ENCODE results near the gene OR4D5. TPM values are rescaled to one million over a fixed set of nuclear protein-coding genes. Genes with fewer than 3 reads are reported as not detected.

OR4D5 gene
- total RNA-seq: not detected
- long read RNA-seq: 0 reads

DNA sequence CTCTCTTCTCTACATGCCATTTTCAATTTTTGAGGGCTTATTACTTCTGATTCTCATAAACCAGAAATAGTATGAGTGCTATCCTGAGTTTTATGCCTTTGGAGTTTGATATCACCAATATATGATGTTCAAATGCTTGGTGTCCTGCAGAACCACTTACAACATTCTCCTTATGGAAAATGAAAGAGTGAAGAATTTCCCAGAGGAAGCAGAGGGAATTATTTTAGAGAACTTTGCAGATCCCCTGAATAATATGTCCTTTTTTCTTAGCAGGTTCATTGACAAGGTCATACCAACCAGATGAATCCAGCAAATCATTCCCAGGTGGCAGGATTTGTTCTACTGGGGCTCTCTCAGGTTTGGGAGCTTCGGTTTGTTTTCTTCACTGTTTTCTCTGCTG lies at the start of gene OR4D5:
TSS of gene OR4D5 (plus strand) at position 301 of the 400 bp plus-strand sequence. CDS start at position 301, 0 bp downstream.
- DNase-seq: no peak
- Histone ChIP-seq H3K4me3 (no peak within 1 kb of the TSS), H3K27ac (no peak within 1 kb of the TSS), H3K9me3 (no peaks in the 10 kb centered on the region), H3K36me3 (no peaks in the 10 kb centered on the region), H3K27me3 (no peaks in the 10 kb centered on the region), H3K4me1 (no peaks in the 10 kb centered on the region)
- intact Hi-C loops (cut with DNase I): no loop called here
- no peak for ATAC-seq
- 44% methylated on average over 1 of the region's 1 CpG for WGBS (ENCODE audit: insufficient coverage, low coverage, low lambda C conversion rate, missing lambda C conversion rate)
- TF ChIP-seq POLR2A (IDR thresholded peaks at IDR 0.05): no peak
- TF ChIP-seq, protein P1, sequence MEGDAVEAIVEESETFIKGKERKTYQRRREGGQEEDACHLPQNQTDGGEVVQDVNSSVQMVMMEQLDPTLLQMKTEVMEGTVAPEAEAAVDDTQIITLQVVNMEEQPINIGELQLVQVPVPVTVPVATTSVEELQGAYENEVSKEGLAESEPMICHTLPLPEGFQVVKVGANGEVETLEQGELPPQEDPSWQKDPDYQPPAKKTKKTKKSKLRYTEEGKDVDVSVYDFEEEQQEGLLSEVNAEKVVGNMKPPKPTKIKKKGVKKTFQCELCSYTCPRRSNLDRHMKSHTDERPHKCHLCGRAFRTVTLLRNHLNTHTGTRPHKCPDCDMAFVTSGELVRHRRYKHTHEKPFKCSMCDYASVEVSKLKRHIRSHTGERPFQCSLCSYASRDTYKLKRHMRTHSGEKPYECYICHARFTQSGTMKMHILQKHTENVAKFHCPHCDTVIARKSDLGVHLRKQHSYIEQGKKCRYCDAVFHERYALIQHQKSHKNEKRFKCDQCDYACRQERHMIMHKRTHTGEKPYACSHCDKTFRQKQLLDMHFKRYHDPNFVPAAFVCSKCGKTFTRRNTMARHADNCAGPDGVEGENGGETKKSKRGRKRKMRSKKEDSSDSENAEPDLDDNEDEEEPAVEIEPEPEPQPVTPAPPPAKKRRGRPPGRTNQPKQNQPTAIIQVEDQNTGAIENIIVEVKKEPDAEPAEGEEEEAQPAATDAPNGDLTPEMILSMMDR (IDR thresholded peaks at IDR 0.05): no peak

DNA sequence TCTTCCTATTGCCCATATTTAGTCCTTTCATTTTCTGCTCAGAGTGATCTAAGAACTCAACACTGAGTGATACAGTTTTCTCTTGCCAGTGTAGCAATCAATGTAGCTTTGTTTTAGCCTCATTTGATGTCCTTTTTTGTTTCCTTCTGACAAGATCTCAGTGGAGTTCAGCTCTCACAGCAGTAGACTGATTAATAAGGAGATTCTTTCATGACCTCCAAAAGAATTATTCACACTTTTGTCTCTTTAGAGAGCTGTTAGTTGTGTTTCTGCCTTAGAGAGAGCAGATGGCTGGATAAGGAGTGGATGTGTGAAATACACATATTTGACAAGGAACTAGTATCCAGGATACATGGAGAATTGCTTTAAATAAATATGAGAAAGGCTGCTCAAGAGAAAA lies 47.4 kb upstream of the OR4D5 start:
- no peak for TF ChIP-seq POLR2A (IDR thresholded peaks at IDR 0.05)
- TF ChIP-seq, protein P1 (IDR thresholded peaks at IDR 0.05): no peak
- ATAC-seq: no peak
- intact Hi-C loops (cut with DNase I): no loop called here

DNA sequence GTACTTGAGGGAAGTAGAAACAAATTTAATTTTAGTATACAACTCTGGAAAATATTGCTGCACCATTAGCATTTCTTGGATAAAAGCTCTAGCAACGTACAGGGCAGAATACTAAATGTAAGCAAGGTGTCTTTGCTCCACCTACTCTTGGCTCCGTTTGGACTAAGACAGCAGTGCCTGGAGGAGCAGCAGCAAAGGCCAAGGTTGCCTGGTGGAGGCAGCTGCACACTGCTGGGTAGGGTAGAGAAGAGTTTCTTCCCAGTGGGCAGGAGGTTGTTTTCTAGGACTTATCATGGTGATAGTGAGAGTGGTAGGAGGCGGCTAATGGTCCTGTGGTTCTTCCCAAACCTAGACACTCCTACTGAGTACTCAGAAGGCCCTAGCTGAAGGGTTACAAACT lies 39.6 kb upstream of the OR4D5 start:
- H3K27ac ChIP-seq: no peak overlapping the region
- no peaks in the 10 kb centered on the region for H3K4me1 ChIP-seq
- DNase-seq (no peak), ATAC-seq (no peak)
- intact Hi-C loops (cut with DNase I): no loop called here
- TF ChIP-seq POLR2A (IDR thresholded peaks at IDR 0.05): no peak
- TF ChIP-seq, protein P1 (IDR thresholded peaks at IDR 0.05): no peak
- no peaks in the 10 kb centered on the region for H3K9me3 ChIP-seq
- H3K27me3 ChIP-seq: no peaks in the 10 kb centered on the region
- no peaks in the 10 kb centered on the region for H3K36me3 ChIP-seq
- 44% methylated on average over 3 of the region's 3 CpGs for whole genome bisulfite sequencing (ENCODE audit: insufficient coverage, low coverage, low lambda C conversion rate, missing lambda C conversion rate)
- no peak overlapping the region for H3K4me3 ChIP-seq

More for the DNA sequence above, 47.4 kb upstream of the OR4D5 start:
- DNase-seq: no peak
- Histone ChIP-seq H3K36me3 (no peaks in the 10 kb centered on the region), H3K4me3 (no peak overlapping the region), H3K27me3 (no peaks in the 10 kb centered on the region), H3K27ac (no peak overlapping the region), H3K9me3 (no peaks in the 10 kb centered on the region), H3K4me1 (no peaks in the 10 kb centered on the region)

DNA sequence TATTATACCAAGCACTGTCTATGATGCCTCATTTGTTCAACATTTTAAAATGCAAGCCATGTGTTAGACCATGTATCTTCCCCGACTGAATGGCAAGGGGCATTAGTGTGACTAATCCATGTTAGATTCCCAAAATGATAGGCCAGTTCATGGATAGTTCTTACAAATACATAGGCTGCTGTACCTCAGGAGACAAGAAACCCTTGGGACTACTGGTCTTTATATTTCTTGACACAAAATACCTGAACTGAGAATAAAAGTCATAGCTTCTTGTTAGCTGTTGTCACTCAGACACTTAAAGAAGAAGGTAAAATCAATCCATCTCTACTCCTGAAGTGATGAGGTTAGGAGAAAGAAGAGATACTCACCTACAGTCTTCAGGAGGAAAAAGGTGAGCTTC lies 37.5 kb upstream of the OR4D5 start, which contains the start of gene OR8D4:
TSS of gene OR8D4 (plus strand) at position 301 of the 400 bp plus-strand sequence. CDS start 4,265 bp downstream, outside the sequence.
- Histone ChIP-seq H3K4me3 (no peak within 1 kb of the TSS), H3K36me3 (no peaks in the 10 kb centered on the region), H3K9me3 (no peaks in the 10 kb centered on the region), H3K4me1 (no peaks in the 10 kb centered on the region), H3K27ac (no peak within 1 kb of the TSS), H3K27me3 (no peaks in the 10 kb centered on the region)
- no peak for DNase-seq
- no peak for ATAC-seq
- WGBS (ENCODE audit: insufficient coverage, low coverage, low lambda C conversion rate, missing lambda C conversion rate): 36% methylated on average over 1 of the region's 1 CpG
- intact Hi-C loops (cut with DNase I): no loop called here
- TF ChIP-seq, protein P1 (IDR thresholded peaks at IDR 0.05): no peak
- no peak for TF ChIP-seq POLR2A (IDR thresholded peaks at IDR 0.05)

DNA sequence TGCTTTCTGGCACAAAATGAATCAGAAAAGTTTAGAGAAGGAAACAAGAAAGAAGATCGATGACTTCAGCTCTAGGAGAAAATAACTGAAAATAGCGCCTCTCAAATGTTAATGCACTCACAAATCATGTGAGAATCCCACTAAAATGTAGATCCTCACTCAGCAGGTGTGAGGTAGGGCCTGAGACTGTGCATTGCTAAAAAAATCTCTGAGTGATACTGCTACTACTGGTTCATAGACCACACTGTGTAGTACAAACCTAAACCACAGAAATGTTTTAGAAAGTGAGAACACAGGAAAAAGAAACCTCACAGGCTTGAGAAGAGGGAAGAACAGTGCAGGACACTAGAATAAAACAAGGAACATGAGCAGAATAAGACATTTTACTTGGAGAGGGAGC lies 35.5 kb upstream of the OR4D5 start:
- no peak overlapping the region for H3K27ac ChIP-seq
- DNase-seq: no peak
- H3K36me3 ChIP-seq: no peaks in the 10 kb centered on the region
- intact Hi-C loops (cut with DNase I): no loop called here
- WGBS (ENCODE audit: insufficient coverage, low coverage, low lambda C conversion rate, missing lambda C conversion rate): 66% methylated on average over 2 of the region's 2 CpGs
- TF ChIP-seq, protein P1 (IDR thresholded peaks at IDR 0.05): no peak
- no peak for TF ChIP-seq POLR2A (IDR thresholded peaks at IDR 0.05)
- ATAC-seq: no peak
- no peaks in the 10 kb centered on the region for H3K9me3 ChIP-seq
- H3K27me3 ChIP-seq: no peaks in the 10 kb centered on the region
- H3K4me1 ChIP-seq: no peaks in the 10 kb centered on the region
- no peak overlapping the region for H3K4me3 ChIP-seq
